SK-N-SH treated with all-trans-retinoic acid at 6 μM for 48 hours (cell line): Measurements from ENCODE around the gene NLRP5.
"Not testable (repeated sequence)": the region's sequence is repeated elsewhere in the genome, so short reads cannot be mapped to it uniquely, and the experiment has no call there.

Source experiments
- CREB5 ChIP-seq: fragments of 250-450 bp; sonication (Bioruptor Pico); IDR thresholded peaks from 2 replicates; pipeline ENCODE4 v1.5.1; 2020; ENCODE audit warnings: low read depth, mild to moderate bottlenecking, moderate library complexity
- ESRRG ChIP-seq: fragments of 250-450 bp; sonication (Bioruptor Pico); IDR thresholded peaks from 2 replicates; pipeline ENCODE4 v1.6.1; 2021; ENCODE audit warnings: mild to moderate bottlenecking
- PATZ1 ChIP-seq: fragments of 250-450 bp; sonication (Bioruptor Pico); IDR thresholded peaks from 2 replicates; pipeline ENCODE4 v1.8.0; 2020; ENCODE audit warnings: mild to moderate bottlenecking, moderate library complexity, borderline replicate concordance
- TOX ChIP-seq: fragments of 250-450 bp; sonication (Bioruptor Pico); IDR thresholded peaks from 2 replicates; pipeline ENCODE4 v1.8.0; 2021; ENCODE audit warnings: mild to moderate bottlenecking, moderate library complexity, borderline replicate concordance
- TF ChIP-seq, protein P1 (sequence below): fragments of 250-450 bp; sonication (Bioruptor Pico); IDR thresholded peaks from 2 replicates; pipeline ENCODE4 v1.8.0; 2021; ENCODE audit warnings: low read depth, mild to moderate bottlenecking, moderate library complexity, borderline replicate concordance

GRCh38 chr19:55950566-55950965 lies 36.0 kb upstream of the NLRP5 start:
- TF ChIP-seq ESRRG (CRISPR knock-in tag); CREB5 (CRISPR knock-in tag); TOX; PATZ1: not testable (repeated sequence)
- TF ChIP-seq, protein P1, sequence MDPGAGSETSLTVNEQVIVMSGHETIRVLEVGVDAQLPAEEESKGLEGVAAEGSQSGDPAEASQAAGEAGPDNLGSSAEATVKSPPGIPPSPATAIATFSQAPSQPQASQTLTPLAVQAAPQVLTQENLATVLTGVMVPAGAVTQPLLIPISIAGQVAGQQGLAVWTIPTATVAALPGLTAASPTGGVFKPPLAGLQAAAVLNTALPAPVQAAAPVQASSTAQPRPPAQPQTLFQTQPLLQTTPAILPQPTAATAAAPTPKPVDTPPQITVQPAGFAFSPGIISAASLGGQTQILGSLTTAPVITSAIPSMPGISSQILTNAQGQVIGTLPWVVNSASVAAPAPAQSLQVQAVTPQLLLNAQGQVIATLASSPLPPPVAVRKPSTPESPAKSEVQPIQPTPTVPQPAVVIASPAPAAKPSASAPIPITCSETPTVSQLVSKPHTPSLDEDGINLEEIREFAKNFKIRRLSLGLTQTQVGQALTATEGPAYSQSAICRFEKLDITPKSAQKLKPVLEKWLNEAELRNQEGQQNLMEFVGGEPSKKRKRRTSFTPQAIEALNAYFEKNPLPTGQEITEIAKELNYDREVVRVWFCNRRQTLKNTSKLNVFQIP (CRISPR knock-in tag) = not testable (repeated sequence)
